Endothelial cell of umbilical vein (primary cell): Measurements from ENCODE around the gene GUCD1.

Experiments used
- CTCF ChIP-seq, 2 donors: IDR thresholded peaks; 1 replicate in 1 of 2; 2 replicates in 1 of 2; pipeline ENCODE4 v1.5.1; 2011; ENCODE audit warnings: low read length in 2 of 2, mild to moderate bottlenecking in 2 of 2, moderate library complexity in 2 of 2, control low read depth in 1 of 2, inconsistent platforms in 1 of 2, low read depth in 1 of 2; ENCODE audit not compliant: insufficient read depth in 1 of 2; ENCODE audit errors: extremely low read depth in 1 of 2
- EZH2 ChIP-seq: IDR thresholded peaks from 2 replicates; pipeline ENCODE4 v1.6.1; 2012; ENCODE audit warnings: borderline replicate concordance, low read depth, mild to moderate bottlenecking, moderate library complexity, low read length, inconsistent platforms; ENCODE audit not compliant: severe bottlenecking
- POLR2AphosphoS5 ChIP-seq: IDR thresholded peaks from 2 replicates; pipeline ENCODE4 v1.6.1; 2012; ENCODE audit warnings: low read depth, mild to moderate bottlenecking, control low read depth, low read length, moderate library complexity; ENCODE audit not compliant: insufficient read depth

- TF ChIP-seq CTCF (IDR thresholded peaks at IDR 0.05; ENCODE audit: extremely low read depth in 1 of 2, insufficient read depth in 1 of 2, low read depth in 1 of 2, low read length in 2 of 2) = no peak
- TF ChIP-seq EZH2 = no peak
- no peak for TF ChIP-seq POLR2AphosphoS5
Observed at GRCh38 chr22:24523873-24524272, 31.1 kb downstream of the GUCD1 start.
